GM21367 (cell line): Measurements from ENCODE around the gene MIF.

Experiments used
- ATAC-seq: cut with Tn5 transposase; IDR thresholded peaks from one replicate; pipeline ENCODE4 v1.9.1; 2021; ENCODE audit not compliant: unreplicated experiment

Gene MIF

GRCh38 chr22:23875801-23876200, 18.4 kb upstream of the MIF start:
- ATAC-seq, result no peak

- no peak for ATAC-seq
Measured at GRCh38 chr22:23877566-23877965, 16.6 kb upstream of the MIF start.

- no peak for ATAC-seq
Measured at GRCh38 chr22:23878219-23878618, 16.0 kb upstream of the MIF start.

- no peak for ATAC-seq
Measured at GRCh38 chr22:23882370-23882769, 11.8 kb upstream of the MIF start.

- ATAC-seq, result no peak
Measured at GRCh38 chr22:23883658-23884057, 10.5 kb upstream of the MIF start.

- ATAC-seq, result no peak
Measured at GRCh38 chr22:23884140-23884539, 10.0 kb upstream of the MIF start.

GRCh38 chr22:23888615-23889401, 5.4 kb upstream of the MIF start:
- no peak for ATAC-seq

GRCh38 chr22:23889620-23890019, 4.6 kb upstream of the MIF start:
- no peak for ATAC-seq

GRCh38 chr22:23891726-23892125, 2.5 kb upstream of the MIF start:
- ATAC-seq, result no peak

- no peak for ATAC-seq
Measured at GRCh38 chr22:23892130-23892529, 2.1 kb upstream of the MIF start.

- no peak for ATAC-seq
Measured at GRCh38 chr22:23892706-23893105, 1.5 kb upstream of the MIF start.

- no peak for ATAC-seq
Measured at GRCh38 chr22:23893121-23893944, 850 bp upstream of the MIF start.

GRCh38 chr22:23894710-23895598, 771 bp downstream of the MIF start:
- ATAC-seq, result peak; percentile 12

GRCh38 chr22:23895599-23896144, 1.5 kb downstream of the MIF start:
- no peak for ATAC-seq

GRCh38 chr22:23896166-23896522, 2.0 kb downstream of the MIF start:
- no peak for ATAC-seq

GRCh38 chr22:23896523-23897186, 2.5 kb downstream of the MIF start:
- ATAC-seq, result no peak

- ATAC-seq, result no peak
Measured at GRCh38 chr22:23897320-23897719, 3.1 kb downstream of the MIF start.

GRCh38 chr22:23898006-23898974, 4.1 kb downstream of the MIF start:
- ATAC-seq, result no peak

- ATAC-seq, result no peak
Measured at GRCh38 chr22:23899042-23899745, 5.0 kb downstream of the MIF start.
